GM12864 (cell line): ENCODE results near the gene TRIM14.

Experiments
- DNase-seq: peaks from one replicate; pipeline ENCODE4 v3.0.0-alpha.2; 2011; ENCODE audit warnings: low read depth
- H3K4me3 ChIP-seq: 2 replicates; pipeline ENCODE4 v1.5.1; 2011; ENCODE audit warnings: mild to moderate bottlenecking, low read depth, low read length, control low read depth
- TF ChIP-seq, protein P1 (sequence below): IDR thresholded peaks from 2 replicates; pipeline ENCODE4 v1.5.1; 2011; ENCODE audit warnings: low read depth, mild to moderate bottlenecking, moderate library complexity, low read length, control low read depth, inconsistent platforms; ENCODE audit errors: missing control alignments

TRIM14 gene

DNA sequence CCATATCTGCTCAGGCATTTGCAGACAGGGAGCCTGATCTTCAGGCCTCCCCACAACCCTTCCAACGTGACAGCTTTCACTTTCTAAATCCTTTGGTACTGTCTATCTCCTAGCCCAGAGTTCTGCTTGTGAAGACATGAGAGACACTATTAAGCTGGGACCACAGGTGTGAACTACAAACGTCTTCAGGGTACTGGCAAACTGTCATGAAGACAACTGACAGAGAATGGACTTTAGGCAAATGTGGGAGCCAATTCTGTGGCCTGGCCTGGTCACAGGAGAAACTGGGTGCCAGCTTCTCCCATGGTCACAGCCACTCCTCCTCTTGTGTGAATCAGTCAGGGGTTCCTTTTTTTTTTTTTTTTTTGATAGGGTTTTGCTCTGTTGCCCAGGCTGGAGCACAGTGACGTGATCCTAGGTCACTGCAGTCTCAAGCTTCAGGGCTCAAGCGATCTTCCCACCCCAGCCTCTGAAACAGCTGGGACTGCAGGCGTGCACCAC lies 10.4 kb downstream of the TRIM14 start:
- TF ChIP-seq, protein P1, sequence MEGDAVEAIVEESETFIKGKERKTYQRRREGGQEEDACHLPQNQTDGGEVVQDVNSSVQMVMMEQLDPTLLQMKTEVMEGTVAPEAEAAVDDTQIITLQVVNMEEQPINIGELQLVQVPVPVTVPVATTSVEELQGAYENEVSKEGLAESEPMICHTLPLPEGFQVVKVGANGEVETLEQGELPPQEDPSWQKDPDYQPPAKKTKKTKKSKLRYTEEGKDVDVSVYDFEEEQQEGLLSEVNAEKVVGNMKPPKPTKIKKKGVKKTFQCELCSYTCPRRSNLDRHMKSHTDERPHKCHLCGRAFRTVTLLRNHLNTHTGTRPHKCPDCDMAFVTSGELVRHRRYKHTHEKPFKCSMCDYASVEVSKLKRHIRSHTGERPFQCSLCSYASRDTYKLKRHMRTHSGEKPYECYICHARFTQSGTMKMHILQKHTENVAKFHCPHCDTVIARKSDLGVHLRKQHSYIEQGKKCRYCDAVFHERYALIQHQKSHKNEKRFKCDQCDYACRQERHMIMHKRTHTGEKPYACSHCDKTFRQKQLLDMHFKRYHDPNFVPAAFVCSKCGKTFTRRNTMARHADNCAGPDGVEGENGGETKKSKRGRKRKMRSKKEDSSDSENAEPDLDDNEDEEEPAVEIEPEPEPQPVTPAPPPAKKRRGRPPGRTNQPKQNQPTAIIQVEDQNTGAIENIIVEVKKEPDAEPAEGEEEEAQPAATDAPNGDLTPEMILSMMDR = no peak
- DNase-seq = peak; percentile 77
- no peak overlapping the region for H3K4me3 ChIP-seq

DNA sequence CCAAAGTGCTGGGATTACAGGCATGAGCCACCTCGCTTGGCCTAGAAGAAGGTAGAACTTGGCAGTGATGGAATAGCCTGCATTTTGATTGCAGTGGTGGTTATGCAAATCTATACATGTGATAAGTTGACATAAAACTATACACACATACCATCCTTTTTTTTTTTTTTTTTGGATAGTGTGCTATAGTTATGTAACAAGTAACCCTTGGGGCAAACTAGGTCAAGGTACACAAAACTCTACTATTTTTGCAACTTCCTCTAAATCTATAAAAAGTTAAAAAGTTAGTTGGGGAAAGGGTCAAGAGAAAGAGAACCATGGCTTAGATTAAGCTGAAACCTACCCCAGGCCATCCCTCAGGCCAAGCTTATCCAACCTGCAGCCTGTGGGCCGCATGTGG lies 11.1 kb downstream of the TRIM14 start:
- no peak overlapping the region for H3K4me3 ChIP-seq
- TF ChIP-seq, protein P1 = no peak
- no peak for DNase-seq

DNA sequence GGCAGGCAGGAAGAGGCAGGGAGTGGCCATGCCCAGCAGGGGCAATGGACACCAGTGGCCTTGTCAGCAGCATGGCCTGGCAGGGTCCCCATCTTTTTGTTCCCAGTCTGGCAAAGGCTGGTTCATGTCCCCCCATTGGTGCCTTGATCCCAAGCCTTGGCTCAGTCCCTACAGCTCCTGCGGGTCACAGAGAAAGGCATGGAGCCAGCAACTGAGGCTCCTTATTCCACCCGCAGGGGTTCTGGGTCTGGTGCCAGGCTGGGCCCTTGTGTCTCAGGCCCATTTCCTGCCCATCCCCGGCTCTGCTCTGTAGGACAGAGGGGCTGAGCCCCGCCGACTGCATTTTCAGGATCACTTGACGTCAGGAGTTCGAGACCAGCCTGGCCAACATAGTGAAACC lies 14.0 kb downstream of the TRIM14 start:
- TF ChIP-seq, protein P1 = no peak
- no peak overlapping the region for H3K4me3 ChIP-seq
- no peak for DNase-seq

DNA sequence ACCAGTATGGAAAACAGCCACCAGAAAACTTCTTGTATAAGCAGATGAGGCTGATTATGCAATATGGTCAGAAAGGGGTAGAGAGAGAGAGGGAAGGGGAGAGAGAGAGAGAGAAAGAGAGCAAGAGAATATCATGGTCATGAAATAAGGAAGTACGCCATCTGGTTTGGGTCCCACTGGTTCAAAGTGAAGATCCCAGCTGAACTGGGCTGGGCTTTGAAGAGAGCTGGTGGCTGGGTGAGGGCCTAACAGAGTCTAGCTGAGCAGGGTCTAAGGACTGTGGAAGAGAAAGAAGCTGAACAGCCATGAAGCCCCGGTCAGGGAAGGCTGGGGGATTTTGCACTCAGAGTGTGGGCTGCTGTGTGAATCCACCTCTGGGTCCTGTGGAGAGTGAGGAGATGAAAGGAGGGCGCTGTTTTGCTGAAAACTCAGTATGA lies 14.6 kb downstream of the TRIM14 start:
- TF ChIP-seq, protein P1 = peak; percentile 27
- DNase-seq = no peak
- no peak overlapping the region for H3K4me3 ChIP-seq

DNA sequence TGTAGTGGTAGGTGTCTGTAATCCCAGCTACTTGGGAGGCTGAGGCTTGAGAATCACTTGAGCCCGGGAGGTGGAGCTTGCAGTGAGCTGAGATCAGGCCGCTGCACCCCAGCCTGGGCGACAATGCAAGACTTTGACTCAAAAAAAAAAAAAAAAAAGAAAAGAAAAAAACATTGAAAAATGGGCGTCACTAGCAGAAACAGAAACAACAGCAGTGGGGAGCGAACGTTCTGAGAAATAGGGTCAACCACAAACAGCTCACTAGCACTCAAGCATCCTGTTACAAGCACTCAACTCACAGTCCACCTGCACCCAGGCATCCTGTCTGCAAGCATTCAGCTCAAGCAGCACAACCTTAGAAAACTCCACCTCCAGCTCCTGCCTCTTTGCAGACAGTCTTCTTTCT lies 17.2 kb downstream of the TRIM14 start:
- peak overlapping the region; percentile 13; the same call in 1 of the 2 replicates for H3K4me3 ChIP-seq
- peak; percentile 99 for DNase-seq
- TF ChIP-seq, protein P1 = no peak

DNA sequence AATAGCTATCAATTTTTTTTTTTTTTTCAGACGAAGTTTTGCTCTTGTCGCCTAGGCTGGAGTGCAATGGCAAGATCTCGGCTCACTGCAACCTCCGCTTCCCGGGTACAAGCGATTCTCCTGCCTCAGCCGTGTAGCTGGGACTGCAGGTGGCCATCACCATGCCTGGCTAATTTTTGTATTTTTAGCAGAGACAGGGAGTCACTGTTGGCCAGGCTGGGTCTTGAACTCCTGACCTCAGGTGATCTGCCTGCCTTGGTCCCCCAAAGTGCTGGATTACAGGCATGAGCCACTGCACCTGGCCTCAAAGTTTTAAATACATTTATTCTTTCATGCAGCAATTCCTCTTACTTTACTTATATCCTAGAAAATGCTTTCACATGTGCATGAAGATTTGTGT lies 17.6 kb downstream of the TRIM14 start:
- DNase-seq = no peak
- TF ChIP-seq, protein P1 = no peak
- H3K4me3 ChIP-seq = peak overlapping the region; percentile 39; the same call in 1 of the 2 replicates

DNA sequence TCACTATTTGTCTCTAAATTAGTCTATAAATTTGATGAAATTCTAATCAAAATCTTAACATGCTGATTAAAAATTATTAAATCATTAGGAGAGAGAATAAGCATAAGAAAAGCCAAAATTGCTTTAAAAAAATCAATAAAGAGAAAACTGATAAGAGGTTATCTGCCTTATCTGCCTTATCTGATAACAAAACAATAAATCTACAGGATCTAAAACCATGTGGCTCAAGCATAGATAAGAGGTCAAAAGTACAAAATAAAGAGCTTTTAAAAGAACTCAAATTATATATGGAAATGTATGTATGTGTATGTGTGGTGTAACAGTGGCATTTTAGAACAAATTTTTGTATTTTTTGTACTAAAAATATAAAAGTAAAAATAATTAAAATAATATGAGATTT lies 18.6 kb downstream of the TRIM14 start:
- no peak for DNase-seq
- TF ChIP-seq, protein P1 = no peak

More for the DNA sequence above, 18.6 kb downstream of the TRIM14 start:
- no peak overlapping the region for H3K4me3 ChIP-seq
